Activated T-cell treated with anti-CD3 and anti-CD28 coated beads, Interleukin-2, amount 50 U/mL, for 24 hours (primary cell): ENCODE data around the gene PPP2R2B.

Source experiments
- DNase-seq: peaks from one replicate; pipeline ENCODE4 v3.0.0-alpha.2; 2020
- H3K27ac Mint-ChIP-seq: 2 replicates; pipeline ENCODE4 v1.8.0; 2020; ENCODE audit warnings: mild to moderate bottlenecking, mixed read lengths
- H3K27me3 Mint-ChIP-seq: 2 replicates; pipeline ENCODE4 v1.8.0; 2020; ENCODE audit warnings: mixed read lengths
- H3K36me3 Mint-ChIP-seq: 2 replicates; pipeline ENCODE4 v1.8.0; 2020; ENCODE audit warnings: low read depth, mixed read lengths
- H3K4me1 Mint-ChIP-seq: 2 replicates; pipeline ENCODE4 v1.8.0; 2020; ENCODE audit warnings: low read depth, mixed read lengths
- H3K4me3 Mint-ChIP-seq: 2 replicates; pipeline ENCODE4 v1.8.0; 2020; ENCODE audit warnings: mild to moderate bottlenecking, moderate library complexity, mixed read lengths
- H3K9me3 Mint-ChIP-seq: 2 replicates; pipeline ENCODE4 v1.8.0; 2020; ENCODE audit warnings: mixed read lengths

Gene PPP2R2B

GRCh38 chr5:146878476-146879172 is at the start of gene PPP2R2B:
Gene PPP2R2B, minus strand, starts transcription at chr5:146878757.
- H3K36me3 Mint-ChIP-seq = no peaks in the 10 kb centered on the region
- H3K4me3 Mint-ChIP-seq = peak within 1 kb of the TSS; percentile 84
- H3K9me3 Mint-ChIP-seq = no peaks in the 10 kb centered on the region
- no peak within 1 kb of the TSS for H3K27ac Mint-ChIP-seq
- peaks cover 41% of the 10 kb centered on the region for H3K27me3 Mint-ChIP-seq
- peak; percentile 67 for DNase-seq
- H3K4me1 Mint-ChIP-seq = peaks cover 23% of the 10 kb centered on the region

- H3K4me1 Mint-ChIP-seq = peaks cover 1% of the 10 kb centered on the region
- H3K4me3 Mint-ChIP-seq = no peak overlapping the region
- H3K27me3 Mint-ChIP-seq = peaks cover 4% of the 10 kb centered on the region
- no peaks in the 10 kb centered on the region for H3K9me3 Mint-ChIP-seq
- DNase-seq = no peak
- H3K27ac Mint-ChIP-seq = no peak overlapping the region
- no peaks in the 10 kb centered on the region for H3K36me3 Mint-ChIP-seq
Observed at GRCh38 chr5:146924132-146924531, 45.6 kb upstream of the PPP2R2B start.

- Mint-ChIP-seq H3K9me3 (no peaks in the 10 kb centered on the region), H3K4me3 (no peak overlapping the region), H3K27me3 (peaks cover 4% of the 10 kb centered on the region), H3K36me3 (no peaks in the 10 kb centered on the region), H3K27ac (no peak overlapping the region), H3K4me1 (peaks cover 5% of the 10 kb centered on the region)
- no peak for DNase-seq
Observed at GRCh38 chr5:146921225-146921624, 42.7 kb upstream of the PPP2R2B start.

GRCh38 chr5:146920351-146920881 is 41.9 kb upstream of the PPP2R2B start:
- no peak overlapping the region for H3K27ac Mint-ChIP-seq

GRCh38 chr5:146919304-146919703 is 40.7 kb upstream of the PPP2R2B start:
- Mint-ChIP-seq H3K36me3 (no peaks in the 10 kb centered on the region), H3K27ac (no peak overlapping the region), H3K4me3 (no peak overlapping the region), H3K9me3 (no peaks in the 10 kb centered on the region), H3K27me3 (peaks cover 4% of the 10 kb centered on the region), H3K4me1 (peaks cover 16% of the 10 kb centered on the region)
- DNase-seq = no peak

More at GRCh38 chr5:146920351-146920881, 41.9 kb upstream of the PPP2R2B start:
- H3K36me3 Mint-ChIP-seq = no peaks in the 10 kb centered on the region
- DNase-seq = no peak
- H3K27me3 Mint-ChIP-seq = peaks cover 4% of the 10 kb centered on the region
- H3K4me1 Mint-ChIP-seq = peaks cover 13% of the 10 kb centered on the region
- H3K4me3 Mint-ChIP-seq = no peak overlapping the region
- no peaks in the 10 kb centered on the region for H3K9me3 Mint-ChIP-seq

- H3K27me3 Mint-ChIP-seq = no peaks in the 10 kb centered on the region
- DNase-seq = no peak
- H3K4me3 Mint-ChIP-seq = no peak overlapping the region
- H3K9me3 Mint-ChIP-seq = no peaks in the 10 kb centered on the region
- no peaks in the 10 kb centered on the region for H3K36me3 Mint-ChIP-seq
- H3K27ac Mint-ChIP-seq = no peak overlapping the region
- H3K4me1 Mint-ChIP-seq = peaks cover 16% of the 10 kb centered on the region
Observed at GRCh38 chr5:146917931-146918330, 39.4 kb upstream of the PPP2R2B start.

- Mint-ChIP-seq H3K27ac (no peak overlapping the region), H3K27me3 (no peaks in the 10 kb centered on the region), H3K36me3 (no peaks in the 10 kb centered on the region), H3K4me3 (no peak overlapping the region), H3K4me1 (peaks cover 24% of the 10 kb centered on the region), H3K9me3 (no peaks in the 10 kb centered on the region)
- DNase-seq = no peak
Observed at GRCh38 chr5:146912874-146913273, 34.3 kb upstream of the PPP2R2B start.

GRCh38 chr5:146910239-146910638 is 31.7 kb upstream of the PPP2R2B start:
- no peaks in the 10 kb centered on the region for H3K9me3 Mint-ChIP-seq
- H3K4me3 Mint-ChIP-seq = no peak overlapping the region
- no peaks in the 10 kb centered on the region for H3K27me3 Mint-ChIP-seq
- no peaks in the 10 kb centered on the region for H3K36me3 Mint-ChIP-seq
- peaks cover 10% of the 10 kb centered on the region for H3K4me1 Mint-ChIP-seq
- DNase-seq = no peak
- no peak overlapping the region for H3K27ac Mint-ChIP-seq

GRCh38 chr5:146909255-146910068 is 30.9 kb upstream of the PPP2R2B start:
- no peaks in the 10 kb centered on the region for H3K9me3 Mint-ChIP-seq
- no peaks in the 10 kb centered on the region for H3K27me3 Mint-ChIP-seq
- no peaks in the 10 kb centered on the region for H3K36me3 Mint-ChIP-seq

GRCh38 chr5:146906803-146907202 is 28.2 kb upstream of the PPP2R2B start:
- Mint-ChIP-seq H3K9me3 (no peaks in the 10 kb centered on the region), H3K4me1 (peaks cover 3% of the 10 kb centered on the region), H3K36me3 (no peaks in the 10 kb centered on the region), H3K27me3 (no peaks in the 10 kb centered on the region), H3K4me3 (no peak overlapping the region), H3K27ac (no peak overlapping the region)
- DNase-seq = no peak

More at GRCh38 chr5:146909255-146910068, 30.9 kb upstream of the PPP2R2B start:
- Mint-ChIP-seq H3K27ac (no peak overlapping the region), H3K4me3 (no peak overlapping the region), H3K4me1 (peaks cover 9% of the 10 kb centered on the region)
- no peak for DNase-seq

- Mint-ChIP-seq H3K36me3 (no peaks in the 10 kb centered on the region), H3K9me3 (no peaks in the 10 kb centered on the region), H3K4me1 (no peaks in the 10 kb centered on the region), H3K27me3 (peaks cover 2% of the 10 kb centered on the region), H3K27ac (no peak overlapping the region), H3K4me3 (no peak overlapping the region)
- no peak for DNase-seq
Observed at GRCh38 chr5:146904890-146905289, 26.3 kb upstream of the PPP2R2B start.

GRCh38 chr5:146903789-146904188 is 25.2 kb upstream of the PPP2R2B start:
- H3K9me3 Mint-ChIP-seq = no peaks in the 10 kb centered on the region
- no peak overlapping the region for H3K27ac Mint-ChIP-seq
- H3K27me3 Mint-ChIP-seq = peaks cover 2% of the 10 kb centered on the region
- no peaks in the 10 kb centered on the region for H3K36me3 Mint-ChIP-seq
- H3K4me3 Mint-ChIP-seq = no peak overlapping the region
- no peaks in the 10 kb centered on the region for H3K4me1 Mint-ChIP-seq
- DNase-seq = no peak

GRCh38 chr5:146902471-146902870 is 23.9 kb upstream of the PPP2R2B start:
- H3K4me3 Mint-ChIP-seq = no peak overlapping the region
- no peak for DNase-seq
- peaks cover 3% of the 10 kb centered on the region for H3K27me3 Mint-ChIP-seq
- H3K4me1 Mint-ChIP-seq = no peaks in the 10 kb centered on the region
- H3K9me3 Mint-ChIP-seq = peaks cover under 1% of the 10 kb centered on the region
- no peaks in the 10 kb centered on the region for H3K36me3 Mint-ChIP-seq
- H3K27ac Mint-ChIP-seq = no peak overlapping the region

GRCh38 chr5:146897061-146897460 is 18.5 kb upstream of the PPP2R2B start:
- Mint-ChIP-seq H3K4me1 (peaks cover 19% of the 10 kb centered on the region), H3K27ac (no peak overlapping the region), H3K4me3 (no peak overlapping the region), H3K27me3 (peaks cover 5% of the 10 kb centered on the region), H3K9me3 (peaks cover 3% of the 10 kb centered on the region), H3K36me3 (no peaks in the 10 kb centered on the region)
- no peak for DNase-seq
